Sigmoid colon (tissue), 7 donors: ENCODE results near the gene RPTOR. TPM values are rescaled to one million over a fixed set of nuclear protein-coding genes. Genes with fewer than 3 reads are reported as not detected.
A peak's percentile ranks its signal among the peaks of the same experiment; 100 is the strongest.

Source experiments
- DNase-seq: peaks from one replicate; pipeline ENCODE4 v3.0.0-alpha.2; 2019
- H3K27ac ChIP-seq, 4 donors: fragments of 200-600 bp; sonication (generic); one replicate each; pipeline ENCODE4 v1.5.1; 2016 to 2019; ENCODE audit warnings: mild to moderate bottlenecking in 1 of 4
- H3K27me3 ChIP-seq, 3 donors: fragments of 200-600 bp; sonication (generic); one replicate each; pipeline ENCODE4 v1.5.1; 2019; ENCODE audit warnings: mild to moderate bottlenecking in 1 of 3
- H3K36me3 ChIP-seq, 4 donors: fragments of 200-600 bp; sonication (generic); one replicate each; pipeline ENCODE4 v1.5.1; 2016 to 2019
- H3K4me1 ChIP-seq, 4 donors: fragments of 200-600 bp; sonication (generic); one replicate each; pipeline ENCODE4 v1.5.1; 2017 to 2019
- H3K4me3 ChIP-seq, 4 donors: fragments of 200-600 bp; sonication (generic); one replicate each; pipeline ENCODE4 v1.5.1; 2017 to 2019; ENCODE audit warnings: mild to moderate bottlenecking in 2 of 4, moderate library complexity in 1 of 4
- H3K9me3 ChIP-seq, 4 donors: fragments of 200-600 bp in 3 of 4; sonication (generic) in 3 of 4; one replicate each; pipeline versions ENCODE4 v1.5.1 to v1.6.1; 2013 to 2019
- EP300 ChIP-seq, 4 donors: sonication (generic); formaldehyde crosslinking; IDR thresholded peaks; one replicate each; pipeline ENCODE4 v1.6.1; 2017; ENCODE audit warnings: antibody characterized with exemption in 4 of 4
- POLR2A ChIP-seq, 2 donors: fragments of 450-650 bp; IDR thresholded peaks; one replicate each; pipeline ENCODE4 v1.6.1; 2016; ENCODE audit warnings: antibody characterized with exemption in 2 of 2, mild to moderate bottlenecking in 2 of 2, moderate library complexity in 2 of 2
- POLR2AphosphoS5 ChIP-seq, 4 donors: sonication (generic); formaldehyde crosslinking; IDR thresholded peaks; one replicate each; pipeline ENCODE4 v1.6.1; 2017; ENCODE audit warnings: antibody characterized with exemption in 4 of 4
- WGBS, 2 donors: extraction: QIAGEN DNeasy Blood & Tissue Kit; methylation state at CpG; one replicate each; pipeline ENCODE4 v1.1.7; 2013; 5-methylcytosine and 5-hydroxymethylcytosine counted together
- intact Hi-C: fragments of 100-400 bp; cut with DNase I; formaldehyde crosslinking; loops from one replicate; pipeline ENCODE4 v1.15.1; 2023
- polyA plus RNA-seq, 3 donors: library from polyadenylated mRNA; stranded (reverse); fragments of 200-250 nt; gene quantifications; one replicate each; pipeline ENCODE4 v1.2.3, GENCODE V29; 2013
- total RNA-seq, 4 donors: library from RNA; depleted of rRNA; stranded (reverse); fragments of >200 nt; gene quantifications; one replicate each; pipeline ENCODE4 v1.1.0, GENCODE V29; 2016
- TF ChIP-seq, protein P1 (sequence below), 4 experiments: fragments of 450-650 bp in 3 of 4; fragments of 200-600 bp in 1 of 4; IDR thresholded peaks; one replicate each; pipeline ENCODE4 v1.5.1; 2016 to 2019; ENCODE audit warnings: antibody characterized with exemption in 4 of 4, mild to moderate bottlenecking in 3 of 4, moderate library complexity in 2 of 4
- donor health status: healthy with polysubstance abuse.
- donor health status: Bipolar disorder and iron deficiency.
- donor health status: healthy.

Gene RPTOR
- total and polyA plus RNA-seq, 7 donors, result 3.7 to 68.7 (median 22.9) TPM

GRCh38 chr17:80786887-80787286 is 242.2 kb downstream of the RPTOR start:
- Histone ChIP-seq H3K9me3 (no peaks in the 10 kb centered on the region), H3K4me3 (no peak overlapping the region), H3K4me1 (peaks cover 0 to 61% (median 39%) of the 10 kb centered on the region in 4 donors), H3K27me3 (no peaks in the 10 kb centered on the region), H3K27ac (no peak overlapping the region), H3K36me3 (no peaks in the 10 kb centered on the region)
- DNase-seq, result no peak
- no peak for TF ChIP-seq POLR2A (IDR thresholded peaks at IDR 0.05)
- no peak for TF ChIP-seq POLR2AphosphoS5 (IDR thresholded peaks at IDR 0.05)
- TF ChIP-seq EP300 (IDR thresholded peaks at IDR 0.05), result no peak
- TF ChIP-seq, protein P1, sequence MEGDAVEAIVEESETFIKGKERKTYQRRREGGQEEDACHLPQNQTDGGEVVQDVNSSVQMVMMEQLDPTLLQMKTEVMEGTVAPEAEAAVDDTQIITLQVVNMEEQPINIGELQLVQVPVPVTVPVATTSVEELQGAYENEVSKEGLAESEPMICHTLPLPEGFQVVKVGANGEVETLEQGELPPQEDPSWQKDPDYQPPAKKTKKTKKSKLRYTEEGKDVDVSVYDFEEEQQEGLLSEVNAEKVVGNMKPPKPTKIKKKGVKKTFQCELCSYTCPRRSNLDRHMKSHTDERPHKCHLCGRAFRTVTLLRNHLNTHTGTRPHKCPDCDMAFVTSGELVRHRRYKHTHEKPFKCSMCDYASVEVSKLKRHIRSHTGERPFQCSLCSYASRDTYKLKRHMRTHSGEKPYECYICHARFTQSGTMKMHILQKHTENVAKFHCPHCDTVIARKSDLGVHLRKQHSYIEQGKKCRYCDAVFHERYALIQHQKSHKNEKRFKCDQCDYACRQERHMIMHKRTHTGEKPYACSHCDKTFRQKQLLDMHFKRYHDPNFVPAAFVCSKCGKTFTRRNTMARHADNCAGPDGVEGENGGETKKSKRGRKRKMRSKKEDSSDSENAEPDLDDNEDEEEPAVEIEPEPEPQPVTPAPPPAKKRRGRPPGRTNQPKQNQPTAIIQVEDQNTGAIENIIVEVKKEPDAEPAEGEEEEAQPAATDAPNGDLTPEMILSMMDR (IDR thresholded peaks at IDR 0.05), result no peak
- WGBS, 2 donors, result 91 to 97% methylated on average over 8 of the region's 8 CpGs
- intact Hi-C loops, result loop anchor here (5.0 kb wide), 1 partner anchor 70 kb away; no protein-coding TSS in a partner anchor

DNA sequence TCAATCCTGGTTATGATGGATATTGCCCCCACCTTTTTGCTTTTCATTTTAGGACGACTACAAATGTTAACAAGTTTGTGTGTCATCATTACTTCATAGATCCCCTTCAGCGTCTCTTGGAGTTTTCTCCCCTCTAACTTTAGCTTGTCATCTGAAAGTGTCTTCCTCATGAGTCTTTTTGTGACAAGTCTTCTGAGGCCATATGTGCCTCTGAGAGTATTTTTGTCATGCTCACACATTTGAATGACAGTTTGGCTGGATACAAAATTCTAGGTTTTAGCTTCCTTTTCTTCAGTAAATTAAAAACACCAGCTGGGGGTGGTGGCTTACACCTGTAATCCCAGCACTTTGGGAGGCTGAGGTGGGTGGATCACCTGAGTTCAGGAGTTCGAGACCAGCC is 243.2 kb downstream of the RPTOR start:
- intact Hi-C loops, result loop anchor here (5.0 kb wide), 1 partner anchor 69 kb away; no protein-coding TSS in a partner anchor
- no peak overlapping the region for H3K4me3 ChIP-seq
- H3K27me3 ChIP-seq, result no peaks in the 10 kb centered on the region
- no peaks in the 10 kb centered on the region for H3K9me3 ChIP-seq
- H3K27ac ChIP-seq, result no peak overlapping the region
- 93 to 95% methylated on average over 3 of the region's 3 CpGs for WGBS, 2 donors
- no peaks in the 10 kb centered on the region for H3K36me3 ChIP-seq
- peaks cover 0 to 61% (median 39%) of the 10 kb centered on the region in 4 donors for H3K4me1 ChIP-seq
- TF ChIP-seq, protein P1 (IDR thresholded peaks at IDR 0.05), result no peak
- TF ChIP-seq POLR2AphosphoS5 (IDR thresholded peaks at IDR 0.05), result no peak
- TF ChIP-seq POLR2A (IDR thresholded peaks at IDR 0.05), result no peak
- TF ChIP-seq EP300 (IDR thresholded peaks at IDR 0.05), result no peak
- no peak for DNase-seq

DNA sequence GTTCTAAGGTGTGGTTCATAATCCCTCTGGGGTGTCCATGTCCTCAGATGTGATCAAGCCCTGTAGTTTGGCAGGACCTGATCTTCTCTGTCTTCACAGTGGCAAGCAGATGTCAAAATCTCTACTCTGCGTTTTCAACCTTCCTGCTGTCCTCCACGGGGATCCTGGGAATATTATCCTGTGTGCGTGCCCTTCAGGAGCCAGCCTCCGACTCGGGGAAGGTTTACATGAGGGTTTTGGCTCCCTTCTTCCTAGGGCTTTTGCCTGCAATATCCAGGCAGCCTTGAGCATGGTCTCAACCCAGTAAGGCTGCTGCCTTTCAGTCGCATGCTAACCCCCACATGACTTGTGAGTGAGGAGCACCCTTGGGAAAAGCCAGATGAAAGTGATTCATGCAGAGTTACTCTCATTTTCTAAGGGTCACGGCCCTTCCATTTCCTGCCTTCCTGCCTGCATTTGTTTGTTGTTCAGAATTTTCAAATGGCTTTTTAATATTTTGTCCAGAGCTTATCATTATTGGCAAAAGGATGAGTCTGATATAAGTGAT is 244.8 kb downstream of the RPTOR start:
- H3K27ac ChIP-seq, result peak overlapping the region; percentile 16 to 46 (median 32)
- H3K27me3 ChIP-seq, result no peaks in the 10 kb centered on the region
- peak; percentile 80 for DNase-seq
- no peaks in the 10 kb centered on the region for H3K9me3 ChIP-seq
- intact Hi-C loops, result loop anchor here (5.0 kb wide), 1 partner anchor 68 kb away; no protein-coding TSS in a partner anchor
- peak in 3 of 4 donors; percentile 29 to 65 (median 47) for TF ChIP-seq POLR2AphosphoS5 (IDR thresholded peaks at IDR 0.05)
- TF ChIP-seq, protein P1 (IDR thresholded peaks at IDR 0.05), result no peak
- WGBS, 2 donors, result 73 to 82% methylated on average over 7 of the region's 7 CpGs
- H3K36me3 ChIP-seq, result no peaks in the 10 kb centered on the region
- H3K4me3 ChIP-seq, result no peak overlapping the region
- peaks cover 0 to 61% (median 39%) of the 10 kb centered on the region in 4 donors for H3K4me1 ChIP-seq

DNA sequence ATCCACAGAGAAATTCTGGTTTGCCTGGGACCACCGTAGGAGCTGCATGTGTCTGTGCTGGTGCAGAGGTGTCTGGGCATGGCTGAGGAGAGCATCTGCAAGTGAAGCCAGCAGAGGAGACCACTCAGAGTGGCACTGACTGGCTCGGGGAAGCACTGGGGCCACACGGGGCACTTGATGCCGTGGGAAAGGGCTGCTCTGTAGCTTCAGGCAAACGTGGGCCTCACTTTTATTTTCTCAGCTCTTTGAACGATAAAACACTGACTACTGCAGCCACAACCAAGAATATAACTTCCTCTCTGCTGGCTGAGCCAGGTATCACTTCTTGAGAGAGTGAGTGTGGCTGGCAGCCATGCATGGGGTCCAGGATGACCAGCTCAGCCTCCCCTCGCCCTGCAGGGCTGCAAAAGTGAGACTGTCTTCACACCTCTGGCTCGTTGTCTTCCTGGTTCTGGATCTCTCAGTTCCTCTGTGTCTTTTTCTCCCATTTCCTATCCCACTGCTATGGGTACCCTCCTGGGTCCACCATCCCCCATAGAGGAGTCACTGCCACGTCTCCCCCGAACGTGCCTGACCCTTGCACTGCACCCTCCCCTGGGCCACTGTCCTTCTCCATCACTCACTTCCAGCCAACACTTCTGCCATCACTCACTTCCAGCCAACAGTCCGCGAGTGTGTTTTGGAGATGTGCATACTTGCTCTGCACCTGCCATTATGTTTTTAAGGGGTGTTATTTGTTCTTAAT is 245.6 kb downstream of the RPTOR start:
- TF ChIP-seq, protein P1 (IDR thresholded peaks at IDR 0.05), result no peak
- no peak for TF ChIP-seq POLR2AphosphoS5 (IDR thresholded peaks at IDR 0.05)
- TF ChIP-seq POLR2A (IDR thresholded peaks at IDR 0.05), result no peak
- TF ChIP-seq EP300 (IDR thresholded peaks at IDR 0.05), result no peak
- peak overlapping the region; percentile 16 to 46 (median 32) for H3K27ac ChIP-seq
- H3K4me3 ChIP-seq, result no peak overlapping the region
- no peak for DNase-seq
- H3K27me3 ChIP-seq, result no peaks in the 10 kb centered on the region
- intact Hi-C loops, result loop anchor here (5.0 kb wide), 1 partner anchor 42 kb away; no protein-coding TSS in a partner anchor
- H3K9me3 ChIP-seq, result no peaks in the 10 kb centered on the region
- no peaks in the 10 kb centered on the region for H3K36me3 ChIP-seq
- 58 to 85% methylated on average over 13 of the region's 13 CpGs for WGBS, 2 donors
- H3K4me1 ChIP-seq, result peaks cover 0 to 61% (median 39%) of the 10 kb centered on the region in 4 donors
